CD4-positive, alpha-beta T cell treated with Interleukin-17A for 4 hours (primary cell): ENCODE measurements around the gene FAM78A.

ENCODE experiments used
- DNase-seq: peaks from one replicate; pipeline ENCODE4 v3.0.0-alpha.2; 2020; ENCODE audit warnings: mixed read lengths

Gene FAM78A

DNA sequence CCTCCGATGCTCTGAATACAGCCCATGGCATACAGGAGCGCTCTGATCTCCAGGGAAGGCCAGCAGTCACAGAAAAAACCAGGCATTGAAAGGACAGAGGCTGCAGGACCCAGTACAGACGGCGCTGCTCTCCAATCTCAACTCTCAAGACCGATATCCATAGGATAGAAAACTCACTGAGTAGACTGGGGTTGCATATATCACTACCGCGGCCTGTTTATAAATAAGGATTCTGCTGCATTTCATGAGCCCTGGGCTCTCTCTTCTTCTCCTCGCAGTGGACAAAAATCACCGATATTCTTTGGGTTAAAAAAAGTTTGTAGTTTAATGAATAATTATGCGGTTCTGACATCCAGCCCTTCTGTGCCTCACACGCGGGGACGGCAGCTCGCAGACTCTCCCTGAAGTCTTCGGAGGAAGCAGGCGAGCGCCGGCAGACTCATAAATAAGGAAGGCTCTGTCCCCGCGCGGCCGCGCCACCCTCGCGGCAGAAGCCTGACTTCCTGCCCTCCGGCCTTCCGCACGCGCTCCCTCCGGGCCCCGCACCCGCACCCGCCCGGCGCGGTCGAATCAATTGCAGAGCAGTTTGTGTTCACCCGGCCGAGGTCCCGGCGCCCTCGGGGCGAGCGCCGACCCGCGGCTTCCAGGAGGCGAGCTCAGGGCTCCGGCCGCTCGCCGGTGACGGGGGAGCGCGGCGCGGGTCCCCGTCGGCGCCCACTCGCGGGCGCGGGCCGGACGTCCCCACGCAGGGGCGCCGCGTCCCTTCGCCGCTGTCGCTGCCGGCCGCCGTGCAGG, at the start of gene FAM78A:
FAM78A (minus strand) TSS at position 417 of the 795 bp plus-strand sequence; CDS start at position 86, 331 bp downstream.
- peak; percentile 72 for DNase-seq

- no peak for DNase-seq
Measured at GRCh38 chr9:131324736-131325679, 48.7 kb upstream of the FAM78A start.

DNA sequence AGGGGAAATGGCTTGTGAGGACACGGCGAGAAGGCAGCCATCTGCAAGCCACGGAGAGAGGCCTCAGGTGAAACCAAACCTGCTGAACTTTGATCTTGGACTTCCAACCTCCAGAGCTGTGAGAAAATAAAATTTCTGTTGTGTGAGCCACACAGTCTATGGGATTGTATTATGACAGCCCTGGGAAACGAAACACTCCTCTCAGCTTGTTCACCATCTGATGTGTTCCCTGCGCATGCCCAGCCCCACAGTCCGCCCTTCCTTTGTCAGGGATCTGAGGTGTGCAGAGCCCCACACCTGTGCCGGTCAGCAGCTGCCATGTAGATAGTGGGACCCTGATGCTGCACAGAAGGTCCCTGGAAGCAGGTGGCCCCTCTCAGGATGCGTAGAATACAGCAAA, 47.3 kb upstream of the FAM78A start:
- no peak for DNase-seq

DNA sequence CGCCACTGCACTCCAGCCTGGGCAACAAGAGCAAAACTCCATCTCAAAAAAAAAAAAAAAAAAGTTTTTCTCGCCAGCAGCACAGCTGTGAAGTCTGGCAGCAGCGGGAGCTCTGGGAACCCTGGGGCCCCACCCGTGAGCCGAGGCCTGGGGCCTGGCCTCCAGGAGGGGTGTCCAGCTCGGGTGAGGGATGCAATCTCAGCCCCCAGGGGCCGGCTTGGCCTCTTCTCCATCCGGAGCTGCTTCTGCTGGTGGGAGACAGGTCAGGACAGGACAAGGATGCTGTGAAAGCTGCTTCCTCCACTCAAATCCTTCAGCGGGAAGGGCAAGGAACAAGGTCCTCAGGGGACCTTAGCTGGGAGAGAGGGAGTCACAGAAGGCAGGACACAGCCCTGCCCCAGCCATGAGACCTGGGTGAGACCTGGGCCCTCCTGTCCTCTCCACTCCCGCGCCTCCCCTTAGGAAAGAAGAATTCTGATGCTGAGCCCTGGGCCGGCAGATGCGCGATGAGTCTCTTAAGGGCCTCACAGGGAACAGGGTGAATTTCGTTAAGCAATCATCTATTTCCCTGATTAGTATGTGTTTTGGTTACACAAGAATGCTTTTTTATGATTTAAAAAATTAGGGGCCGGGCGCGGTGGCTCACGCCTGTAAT, 43.8 kb upstream of the FAM78A start:
- DNase-seq, result no peak

GRCh38 chr9:131319486-131319885, 43.2 kb upstream of the FAM78A start:
- no peak for DNase-seq

- DNase-seq, result no peak
Measured at GRCh38 chr9:131318231-131319085, 42.1 kb upstream of the FAM78A start.

DNA sequence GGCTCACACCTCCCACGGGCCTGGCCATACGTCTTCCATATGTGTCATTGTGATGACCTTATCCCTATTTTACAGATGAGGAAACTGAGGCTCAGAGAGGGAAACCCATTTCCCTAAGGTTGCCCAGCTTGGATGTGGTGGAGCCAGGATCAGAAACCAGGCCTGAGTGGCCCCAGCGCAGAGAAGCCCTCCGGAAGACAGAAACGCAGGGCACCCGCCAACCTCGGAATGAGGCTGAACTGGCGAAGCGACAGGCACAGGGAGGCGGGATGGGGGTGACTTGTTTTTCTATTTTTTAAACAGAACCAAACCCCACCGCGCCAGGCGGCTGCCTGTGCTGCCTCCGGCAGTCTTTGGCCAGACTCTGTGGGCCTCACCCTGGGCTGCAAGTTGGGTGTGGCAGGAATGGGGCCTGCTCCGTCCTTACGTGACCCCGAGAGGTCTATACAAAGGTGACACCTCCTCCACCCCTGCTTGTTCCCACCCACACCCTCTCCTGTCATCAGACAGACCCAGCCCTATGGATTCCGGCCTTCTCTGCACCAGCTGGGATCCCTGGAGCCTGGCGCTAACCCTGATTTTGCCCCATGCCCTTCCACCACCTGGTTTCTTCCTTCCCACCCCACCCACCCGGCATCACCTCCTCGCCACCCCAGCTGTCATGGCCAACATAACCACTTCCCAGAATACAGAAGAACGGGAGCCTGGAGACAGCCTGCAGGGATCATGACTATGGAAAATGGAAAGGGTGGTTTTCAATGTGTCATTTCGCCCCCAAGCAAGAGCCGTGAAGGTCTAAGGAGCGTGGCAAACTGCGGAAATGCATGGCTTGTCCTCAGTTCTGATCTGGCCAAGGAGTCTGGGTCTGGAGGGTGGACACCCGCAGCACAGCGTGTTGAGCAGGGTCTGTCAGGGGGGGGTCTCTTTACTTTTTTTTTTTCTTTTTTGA, 36.8 kb upstream of the FAM78A start:
- no peak for DNase-seq

DNA sequence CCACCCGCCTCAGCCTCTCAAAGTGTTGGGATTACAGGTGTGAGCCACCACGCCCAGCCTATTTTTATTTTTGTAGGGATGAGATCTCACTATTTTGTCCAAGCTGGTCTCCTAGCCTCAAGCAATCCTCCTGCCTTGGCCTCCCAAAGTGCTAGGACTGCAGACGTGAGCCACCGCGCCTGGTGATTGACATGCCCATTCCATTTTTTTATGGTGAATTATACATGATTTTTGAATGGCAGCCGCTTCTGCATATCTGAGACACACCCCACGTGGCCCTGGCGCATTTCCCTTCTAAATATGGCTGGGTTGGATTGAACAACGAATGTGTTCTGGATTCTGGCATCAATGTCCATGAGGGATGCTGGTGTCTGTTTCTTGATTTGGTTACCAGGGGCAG, 35.9 kb upstream of the FAM78A start:
- no peak for DNase-seq

DNA sequence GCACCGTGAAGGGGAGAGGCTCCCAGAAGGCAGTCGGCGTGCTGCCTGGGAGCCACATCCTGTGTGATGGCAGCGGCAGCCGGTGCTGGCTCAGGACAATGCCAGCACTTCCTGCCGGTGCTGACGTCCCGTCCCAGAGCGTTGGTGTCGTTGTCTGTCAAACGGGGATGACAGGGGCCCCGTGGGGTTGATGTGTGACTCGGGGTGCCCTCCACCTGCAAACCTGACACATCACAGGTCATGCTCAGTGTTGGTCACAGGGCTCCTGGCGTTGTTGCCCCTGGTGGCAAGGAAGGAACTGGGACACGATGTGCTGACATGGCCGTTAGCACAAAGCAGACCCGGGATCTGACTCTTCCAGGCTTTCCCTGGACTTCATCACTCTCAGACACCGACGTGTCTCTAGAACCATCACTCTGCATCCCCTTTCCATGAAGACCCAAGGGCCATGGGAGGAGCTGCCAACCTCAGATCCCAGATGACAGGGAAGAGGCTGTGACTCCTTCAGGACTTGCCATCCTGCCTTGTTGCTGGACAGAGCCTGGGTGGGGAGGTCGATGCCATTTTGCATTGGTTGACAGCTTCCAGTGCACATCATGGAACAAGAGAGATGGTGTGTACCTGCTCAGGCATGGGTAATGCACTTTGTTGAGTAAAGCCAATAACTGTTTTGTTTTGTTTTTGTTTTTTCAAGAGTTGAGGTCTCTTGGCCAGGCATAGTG, 34.7 kb upstream of the FAM78A start:
- peak; percentile 79 for DNase-seq

GRCh38 chr9:131309530-131310276, 33.4 kb upstream of the FAM78A start:
- DNase-seq, result no peak

- no peak for DNase-seq
Measured at GRCh38 chr9:131308906-131309529, 32.7 kb upstream of the FAM78A start.

DNA sequence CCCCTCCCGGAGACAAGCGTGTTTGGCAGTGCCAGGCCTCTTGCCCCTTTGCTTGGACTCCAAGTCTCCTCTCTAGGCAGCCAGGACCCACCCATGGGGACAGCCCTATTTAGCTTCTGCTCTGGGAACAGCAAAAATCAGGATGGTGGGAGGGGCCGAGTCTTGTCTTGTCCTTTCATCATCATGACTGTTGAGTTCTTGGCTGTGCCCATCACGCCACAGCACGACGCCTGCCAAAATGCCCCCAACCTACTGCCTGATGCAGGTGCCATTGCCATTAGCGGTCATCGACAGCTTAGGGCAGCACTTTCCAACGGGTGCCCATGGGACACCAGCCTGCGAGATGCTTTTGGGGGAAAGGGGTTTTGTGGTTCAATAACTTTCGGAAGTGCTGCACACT, 32.1 kb upstream of the FAM78A start:
- no peak for DNase-seq

DNA sequence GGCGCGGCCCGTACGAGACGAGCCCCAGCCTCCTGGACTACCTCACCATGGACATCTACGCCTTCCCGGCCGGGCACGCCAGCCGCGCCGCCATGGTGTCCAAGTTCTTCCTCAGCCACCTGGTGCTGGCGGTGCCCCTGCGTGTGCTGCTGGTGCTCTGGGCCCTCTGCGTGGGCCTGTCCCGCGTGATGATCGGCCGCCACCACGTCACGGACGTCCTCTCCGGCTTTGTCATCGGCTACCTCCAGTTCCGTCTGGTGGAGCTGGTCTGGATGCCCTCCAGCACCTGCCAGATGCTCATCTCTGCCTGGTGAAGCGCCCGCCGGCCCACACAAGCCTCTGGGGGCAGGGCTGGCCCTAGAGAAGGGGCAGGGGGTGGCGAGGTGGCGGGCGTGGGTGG, 31.7 kb upstream of the FAM78A start:
- DNase-seq, result no peak

DNA sequence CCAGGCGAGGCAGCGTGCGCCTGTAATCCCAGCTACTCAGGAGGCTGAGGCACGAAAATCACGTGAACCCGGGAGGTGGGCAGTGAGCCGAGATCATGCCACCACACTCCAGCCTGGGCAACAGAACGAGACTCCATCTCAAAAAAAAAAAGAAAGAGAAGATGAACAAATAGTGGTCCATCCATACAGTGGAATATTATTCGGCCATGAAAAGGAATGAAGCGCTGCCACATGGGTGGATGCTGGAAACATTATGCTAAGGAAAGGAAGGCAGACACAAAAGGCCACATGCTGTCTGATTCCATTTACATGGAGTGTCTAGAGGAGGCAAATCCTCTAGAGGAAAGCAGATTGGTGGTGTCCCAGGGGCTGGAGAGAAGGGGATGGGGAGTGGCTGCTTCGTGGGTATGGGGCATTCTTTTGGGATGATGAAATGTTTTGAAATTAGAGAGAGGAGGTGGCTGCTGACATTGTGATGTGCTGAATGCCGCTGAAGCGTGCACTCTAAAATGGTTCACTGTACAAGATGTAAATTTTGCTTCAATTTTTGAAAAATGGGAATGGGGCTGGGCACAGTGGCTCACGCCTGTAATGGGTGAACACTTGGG, 30.2 kb upstream of the FAM78A start:
- no peak for DNase-seq

DNA sequence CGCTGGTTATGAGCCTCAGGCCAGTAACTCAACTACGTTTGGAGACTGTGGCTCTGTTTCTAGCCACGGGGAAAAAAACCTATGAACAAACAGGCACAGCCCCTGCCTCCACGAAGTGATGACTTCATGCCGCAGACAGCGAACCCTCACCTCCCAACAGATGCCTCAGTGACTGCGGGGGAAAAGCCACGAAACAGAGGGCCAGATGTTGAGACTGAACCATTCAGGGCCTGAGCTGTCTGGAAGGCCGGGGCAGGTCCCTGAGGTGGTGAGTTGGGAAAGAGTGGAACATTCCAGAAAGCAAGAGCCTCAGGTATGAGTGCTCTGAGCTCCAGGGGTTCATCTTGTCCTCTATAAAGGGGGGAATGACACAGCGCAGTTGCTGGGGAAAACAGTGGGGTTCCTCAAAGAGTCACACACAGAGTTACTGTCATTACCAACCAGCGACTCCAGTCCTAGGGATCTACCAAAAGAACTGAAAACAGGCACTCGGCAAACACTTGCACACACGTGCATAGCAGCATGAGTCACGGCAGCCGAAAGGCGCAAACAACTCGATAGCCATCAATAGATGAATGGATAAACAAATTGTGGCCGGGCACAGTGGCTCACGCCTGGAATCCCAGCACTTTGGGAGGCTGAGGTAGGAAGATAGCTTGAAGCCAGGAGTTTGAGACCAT, 28.5 kb upstream of the FAM78A start:
- DNase-seq, result no peak

GRCh38 chr9:131303381-131304321, 27.3 kb upstream of the FAM78A start:
- no peak for DNase-seq
